Left lung (tissue), 10 donors: ENCODE measurements around the gene TOPORS. TPM values are rescaled to one million over a fixed set of nuclear protein-coding genes. Genes with fewer than 3 reads are reported as not detected.

Experiments
- ATAC-seq: fragments of 200-7000 bp; cut with Tn5 transposase; one replicate; pipeline ENCODE4 v1.9.1; 2020; ENCODE audit warnings: moderate library complexity
- DNase-seq, 4 donors: peaks; one replicate each; pipeline ENCODE4 v3.0.0-alpha.2; 2013 to 2020
- H3K27ac ChIP-seq, 2 donors: fragments of 200-600 bp; sonication (generic) in 1 of 2; one replicate each; pipeline versions ENCODE4 v1.5.0 to v1.8.0; 2020 to 2021
- H3K27me3 ChIP-seq, 2 donors: fragments of 200-600 bp; sonication (generic) in 1 of 2; one replicate each; pipeline versions ENCODE4 v1.5.0 to v1.8.0; 2020 to 2021
- H3K36me3 ChIP-seq, 2 donors: fragments of 200-600 bp; sonication (generic) in 1 of 2; one replicate each; pipeline versions ENCODE4 v1.5.0 to v1.8.0; 2020 to 2021
- H3K4me1 ChIP-seq, 2 donors: fragments of 200-600 bp; one replicate each; pipeline ENCODE4 v1.8.0; 2021
- H3K4me3 ChIP-seq, 2 donors: fragments of 200-600 bp; sonication (generic) in 1 of 2; one replicate each; pipeline versions ENCODE4 v1.5.0 to v1.8.0; 2020 to 2021; ENCODE audit warnings: mild to moderate bottlenecking in 1 of 2
- H3K9me3 ChIP-seq, 2 donors: fragments of 200-600 bp; sonication (generic) in 1 of 2; one replicate each; pipeline versions ENCODE4 v1.5.0 to v1.8.0; 2020 to 2021
- intact Hi-C, 2 donors: fragments of 100-400 bp; cut with DNase I; formaldehyde crosslinking; loops; one replicate each; pipeline versions ENCODE4 v1.11.2 to v1.14.2; 2022
- polyA plus RNA-seq, 6 donors: library from polyadenylated mRNA; unstranded; fragments of 120-200 nt; gene quantifications; one replicate each; pipeline ENCODE4 v1.2.1, GENCODE V29; 2013; ENCODE audit not compliant: insufficient read length in 6 of 6
- total RNA-seq, 2 donors: library from RNA; stranded (reverse); fragmentation: NEBNext Ultra II Directional; extraction: Animal tissue kit (Norgen Biotek cat#: 25700); gene quantifications; one replicate each; pipeline ENCODE4 v1.2.1, GENCODE V29; 2021
- TF ChIP-seq, protein P1 (sequence below), 2 donors: fragments of 200-600 bp; sonication (generic) in 1 of 2; IDR thresholded peaks; one replicate each; pipeline versions ENCODE4 v1.5.0 to v1.8.0; 2021; ENCODE audit warnings: antibody characterized with exemption in 2 of 2
- donor health status: DM: no; HTN: yes; CAD: no.
- donor health status: DM: no; HTN: no; CAD: no.

Gene TOPORS
- total and polyA plus RNA-seq, 8 donors = 13.2 to 32.5 (median 28.0) TPM

- Histone ChIP-seq H3K27ac (no peak overlapping the region), H3K36me3 (peaks cover 0 to 35% of the 10 kb centered on the region in 2 donors), H3K9me3 (no peaks in the 10 kb centered on the region), H3K4me3 (no peak overlapping the region), H3K4me1 (peaks cover 19 to 34% of the 10 kb centered on the region in 2 donors), H3K27me3 (no peaks in the 10 kb centered on the region)
- TF ChIP-seq, protein P1, sequence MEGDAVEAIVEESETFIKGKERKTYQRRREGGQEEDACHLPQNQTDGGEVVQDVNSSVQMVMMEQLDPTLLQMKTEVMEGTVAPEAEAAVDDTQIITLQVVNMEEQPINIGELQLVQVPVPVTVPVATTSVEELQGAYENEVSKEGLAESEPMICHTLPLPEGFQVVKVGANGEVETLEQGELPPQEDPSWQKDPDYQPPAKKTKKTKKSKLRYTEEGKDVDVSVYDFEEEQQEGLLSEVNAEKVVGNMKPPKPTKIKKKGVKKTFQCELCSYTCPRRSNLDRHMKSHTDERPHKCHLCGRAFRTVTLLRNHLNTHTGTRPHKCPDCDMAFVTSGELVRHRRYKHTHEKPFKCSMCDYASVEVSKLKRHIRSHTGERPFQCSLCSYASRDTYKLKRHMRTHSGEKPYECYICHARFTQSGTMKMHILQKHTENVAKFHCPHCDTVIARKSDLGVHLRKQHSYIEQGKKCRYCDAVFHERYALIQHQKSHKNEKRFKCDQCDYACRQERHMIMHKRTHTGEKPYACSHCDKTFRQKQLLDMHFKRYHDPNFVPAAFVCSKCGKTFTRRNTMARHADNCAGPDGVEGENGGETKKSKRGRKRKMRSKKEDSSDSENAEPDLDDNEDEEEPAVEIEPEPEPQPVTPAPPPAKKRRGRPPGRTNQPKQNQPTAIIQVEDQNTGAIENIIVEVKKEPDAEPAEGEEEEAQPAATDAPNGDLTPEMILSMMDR (IDR thresholded peaks at IDR 0.05) = no peak
- intact Hi-C loops = loop anchor here (10.0 kb wide), 2 partner anchors 135 to 185 kb away; partner anchors contain the start of gene ACO1 (in 1 of the 2)
- ATAC-seq (no peak), DNase-seq (no peak)
These were observed 17.9 kb upstream of the TOPORS start for GRCh38 chr9:32570262-32570661.

DNA sequence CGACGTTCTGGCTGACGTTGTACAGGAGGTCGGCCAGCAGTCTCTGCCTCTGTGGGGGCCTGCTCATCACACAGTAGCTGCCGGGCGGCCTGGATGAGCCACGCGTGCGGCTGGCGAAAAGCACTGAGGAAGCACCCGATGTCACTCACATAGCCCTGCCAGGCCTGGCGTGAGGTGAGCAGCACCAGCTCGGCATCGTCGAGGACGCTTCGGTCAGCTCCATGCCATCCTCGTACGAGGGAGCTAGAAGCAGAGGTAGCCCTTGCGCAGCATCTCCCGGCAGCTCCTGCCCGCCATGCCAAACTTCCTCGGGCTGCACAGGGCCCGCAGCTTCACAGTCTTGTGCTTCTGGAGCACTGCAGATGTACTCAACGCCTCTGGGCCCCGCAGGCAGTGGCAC, 14.4 kb upstream of the TOPORS start:
- TF ChIP-seq, protein P1 (IDR thresholded peaks at IDR 0.05) = no peak
- Histone ChIP-seq H3K9me3 (no peaks in the 10 kb centered on the region), H3K27ac (no peak overlapping the region), H3K27me3 (no peaks in the 10 kb centered on the region), H3K36me3 (peaks cover 0 to 42% of the 10 kb centered on the region in 2 donors), H3K4me1 (peaks cover 9 to 19% of the 10 kb centered on the region in 2 donors), H3K4me3 (no peak overlapping the region)
- intact Hi-C loops = no loop called here
- no peak for ATAC-seq
- peak in 1 of 4 donors; percentile 73 for DNase-seq

DNA sequence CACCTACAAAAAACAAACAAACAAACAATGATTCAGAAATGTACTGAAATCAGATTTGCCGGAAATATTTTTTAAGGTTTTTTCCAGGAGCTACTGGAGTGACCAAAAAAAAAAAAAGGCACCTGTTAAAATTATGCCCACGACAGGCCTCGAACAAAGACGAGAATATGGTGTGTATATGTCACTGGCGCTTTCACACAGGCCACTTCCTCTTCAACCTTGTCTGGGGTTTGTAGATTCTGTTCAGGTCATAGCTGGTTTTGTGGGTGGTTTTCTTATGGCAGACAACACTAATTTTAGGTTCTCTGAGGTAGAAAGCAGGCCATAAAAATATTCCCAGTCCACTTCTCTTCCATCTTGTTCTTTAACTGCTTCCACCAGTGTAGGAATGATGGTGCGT, 13.6 kb upstream of the TOPORS start:
- H3K4me3 ChIP-seq = no peak overlapping the region
- TF ChIP-seq, protein P1 (IDR thresholded peaks at IDR 0.05) = no peak

DNA sequence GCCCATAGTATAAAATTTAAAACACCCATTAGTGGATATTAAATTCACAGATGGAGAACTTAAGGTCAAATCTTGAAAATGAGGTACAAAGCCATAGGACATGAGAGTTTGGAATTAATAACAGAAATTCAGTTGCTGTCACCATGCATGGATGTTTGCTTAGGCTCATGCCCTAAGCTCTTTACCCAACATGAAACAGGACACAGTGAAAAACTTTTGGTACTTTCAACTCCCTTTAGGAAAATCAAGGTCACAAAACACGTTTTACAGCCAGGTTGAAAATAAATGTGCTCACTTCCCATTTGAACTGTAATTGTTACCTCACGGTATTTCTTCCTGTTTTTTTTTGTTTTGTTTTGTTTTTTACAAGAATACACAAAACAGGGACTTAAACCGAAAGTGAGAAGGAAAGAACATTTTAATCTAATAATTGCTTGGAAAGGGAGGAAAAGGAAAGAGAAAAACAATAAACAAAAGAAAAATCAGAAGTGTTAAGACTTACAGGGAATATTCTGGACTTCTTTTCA, 6.1 kb upstream of the TOPORS start:
- peaks cover 0 to 8% of the 10 kb centered on the region in 2 donors for H3K4me1 ChIP-seq
- H3K36me3 ChIP-seq = no peaks in the 10 kb centered on the region
- H3K4me3 ChIP-seq = no peak overlapping the region
- ATAC-seq (no peak), DNase-seq (no peak)
- TF ChIP-seq, protein P1 (IDR thresholded peaks at IDR 0.05) = no peak
- no peaks in the 10 kb centered on the region for H3K9me3 ChIP-seq
- peak overlapping the region in 1 of 2 donors; percentile 66 for H3K27ac ChIP-seq
- intact Hi-C loops = no loop called here
- no peaks in the 10 kb centered on the region for H3K27me3 ChIP-seq

More for the DNA sequence above, 13.6 kb upstream of the TOPORS start:
- no peak for ATAC-seq
- Histone ChIP-seq H3K4me1 (peaks cover under 1 to 12% of the 10 kb centered on the region in 2 donors), H3K36me3 (peaks cover 0 to 42% of the 10 kb centered on the region in 2 donors), H3K9me3 (no peaks in the 10 kb centered on the region), H3K27me3 (no peaks in the 10 kb centered on the region), H3K27ac (no peak overlapping the region)
- intact Hi-C loops = no loop called here
- no peak for DNase-seq

DNA sequence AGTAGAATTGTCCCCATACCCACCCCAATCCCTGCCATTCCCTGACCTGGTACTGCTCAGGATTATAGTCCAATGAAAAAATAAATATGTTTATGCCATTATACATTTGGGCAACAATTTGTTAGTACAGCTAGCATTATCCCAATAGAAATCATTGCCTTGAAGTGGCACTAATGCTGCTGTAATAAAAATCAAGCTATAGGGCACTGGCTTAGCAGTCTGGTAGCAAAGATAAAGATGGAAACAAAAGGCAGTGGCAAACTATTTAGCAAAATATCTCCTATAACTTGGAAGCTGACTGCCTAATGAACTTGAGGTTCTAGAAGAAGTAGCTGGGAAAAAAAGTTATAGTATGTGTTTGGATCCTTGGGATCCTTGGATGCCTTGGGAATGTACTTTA, 2.2 kb upstream of the TOPORS start:
- H3K36me3 ChIP-seq = no peaks in the 10 kb centered on the region
- TF ChIP-seq, protein P1 (IDR thresholded peaks at IDR 0.05) = no peak
- H3K27ac ChIP-seq = no peak overlapping the region
- H3K4me1 ChIP-seq = peaks cover 0 to 30% of the 10 kb centered on the region in 2 donors
- no peaks in the 10 kb centered on the region for H3K27me3 ChIP-seq
- H3K4me3 ChIP-seq = no peak overlapping the region
- intact Hi-C loops = no loop called here
- DNase-seq (no peak), ATAC-seq (no peak)
- no peaks in the 10 kb centered on the region for H3K9me3 ChIP-seq
